ENCODE data around the gene SECISBP2.
A peak's percentile ranks its signal among the peaks of the same experiment; 100 is the strongest.
"Not testable (repeated sequence)": the region's sequence is repeated elsewhere in the genome, so short reads cannot be mapped to it uniquely, and the experiment has no call there.

SECISBP2 gene

GRCh38 chr9:89318123-89319014 lies at the start of gene SECISBP2:
SECISBP2 (plus strand) TSS chr9:89318500; CDS start chr9:89318577, 77 bp downstream.
- peak; percentile 83 for DNase-seq (ENCODE audit: low read depth)

- DNase-seq (ENCODE audit: low read depth), result no peak
Observed at GRCh38 chr9:89273528-89274279, 44.6 kb upstream of the SECISBP2 start.

DNA sequence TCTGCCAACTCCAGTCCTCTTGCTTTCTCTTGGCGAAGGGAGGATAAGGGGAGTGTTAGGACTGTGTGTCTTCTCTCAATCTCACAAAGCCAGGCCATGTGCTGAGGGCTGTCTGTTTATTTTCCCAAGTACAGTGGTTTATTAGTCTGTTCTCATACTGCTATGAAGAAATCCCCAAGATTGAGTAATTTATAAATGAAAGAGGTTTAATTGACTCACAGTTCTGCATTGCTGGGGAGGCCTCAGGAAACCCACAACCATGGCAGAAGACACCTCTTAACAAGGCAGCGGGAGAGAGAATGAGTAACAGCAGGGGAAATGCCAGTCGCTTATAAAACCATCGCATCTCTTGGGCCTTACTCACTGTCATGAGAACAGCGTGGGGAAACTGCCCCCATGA lies 43.5 kb upstream of the SECISBP2 start:
- peak; percentile 87 for DNase-seq (ENCODE audit: low read depth)

DNA sequence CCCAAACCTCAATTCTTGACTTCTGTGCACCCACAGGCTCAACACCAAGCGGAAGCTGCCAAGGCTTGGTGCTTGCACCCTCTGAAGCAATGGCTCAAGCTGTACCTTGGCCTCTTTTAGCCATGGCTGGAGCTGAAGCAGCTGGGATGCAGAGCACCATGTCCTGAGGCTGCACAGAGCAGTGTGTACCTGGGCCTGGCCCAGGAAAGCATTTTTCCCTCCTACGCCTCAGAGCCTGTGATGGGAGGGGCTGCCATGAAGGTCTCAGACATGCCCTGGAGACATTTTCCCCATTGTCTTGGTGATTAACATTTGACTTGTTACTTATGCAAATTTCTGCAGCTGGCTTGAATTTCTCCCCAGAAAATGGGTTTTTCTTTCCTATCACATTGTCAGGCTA lies 42.3 kb upstream of the SECISBP2 start:
- not testable (repeated sequence) for DNase-seq (ENCODE audit: low read depth)

DNA sequence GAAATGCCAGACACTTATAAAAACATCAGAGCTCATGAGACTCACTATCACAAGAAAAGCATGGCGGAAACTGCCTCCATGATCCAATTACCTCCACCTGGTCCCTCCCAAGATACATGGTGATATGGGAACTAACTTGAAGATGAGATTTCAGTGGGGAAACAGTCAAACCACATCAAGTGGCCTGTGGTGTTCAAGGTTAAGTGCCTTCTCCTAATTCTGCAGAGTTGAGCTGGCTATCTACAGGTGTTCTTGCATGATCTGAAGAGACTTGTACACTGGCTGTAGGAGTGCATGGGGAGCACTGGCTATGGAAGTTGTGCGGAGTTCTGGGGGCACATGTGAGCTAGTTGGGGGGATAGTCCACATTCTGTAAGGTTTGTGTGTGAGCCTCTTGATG lies 41.3 kb upstream of the SECISBP2 start:
- no peak for DNase-seq (ENCODE audit: low read depth)

DNA sequence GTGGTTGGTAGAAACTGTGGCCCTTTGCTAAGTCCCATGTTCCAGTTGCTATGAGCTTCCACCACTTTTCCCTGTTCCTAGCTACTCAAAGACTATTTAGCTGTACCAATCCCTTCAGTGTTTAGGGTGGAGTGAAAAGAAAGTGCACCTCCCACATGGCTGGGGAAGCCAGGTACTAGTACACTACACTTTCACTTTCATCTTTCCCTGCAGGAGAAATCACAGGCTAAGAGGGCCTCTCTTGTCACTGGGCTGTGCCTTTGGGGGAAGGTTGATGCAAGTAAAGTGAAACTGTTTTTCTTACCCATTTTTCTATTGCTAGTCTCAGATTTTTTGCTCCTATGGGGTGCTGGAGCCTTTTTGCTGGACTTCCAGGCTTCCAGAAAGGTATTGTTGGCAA lies 40.8 kb upstream of the SECISBP2 start:
- no peak for DNase-seq (ENCODE audit: low read depth)

DNA sequence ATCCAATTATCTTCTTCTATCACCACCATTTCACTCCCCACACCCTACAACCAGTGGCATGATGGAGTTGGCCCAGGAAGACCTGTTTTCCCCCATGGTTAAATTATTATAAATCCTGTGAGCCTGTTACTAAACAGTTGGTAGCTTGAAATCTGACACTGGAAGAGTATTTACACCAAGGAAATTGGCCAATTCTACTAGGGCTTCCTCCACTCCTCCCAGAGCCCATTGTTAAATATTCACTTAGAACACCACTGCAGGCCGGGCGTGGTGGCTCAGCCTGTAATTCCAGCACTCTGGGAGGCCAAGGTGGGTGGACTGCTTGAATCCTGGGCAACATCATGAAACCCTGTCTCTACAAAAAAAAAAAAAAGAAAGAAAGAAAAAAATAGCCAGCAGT lies 39.7 kb upstream of the SECISBP2 start:
- DNase-seq (ENCODE audit: low read depth), result no peak

- DNase-seq (ENCODE audit: low read depth), result peak; percentile 26
Observed at GRCh38 chr9:89278997-89279739, 39.1 kb upstream of the SECISBP2 start.

DNA sequence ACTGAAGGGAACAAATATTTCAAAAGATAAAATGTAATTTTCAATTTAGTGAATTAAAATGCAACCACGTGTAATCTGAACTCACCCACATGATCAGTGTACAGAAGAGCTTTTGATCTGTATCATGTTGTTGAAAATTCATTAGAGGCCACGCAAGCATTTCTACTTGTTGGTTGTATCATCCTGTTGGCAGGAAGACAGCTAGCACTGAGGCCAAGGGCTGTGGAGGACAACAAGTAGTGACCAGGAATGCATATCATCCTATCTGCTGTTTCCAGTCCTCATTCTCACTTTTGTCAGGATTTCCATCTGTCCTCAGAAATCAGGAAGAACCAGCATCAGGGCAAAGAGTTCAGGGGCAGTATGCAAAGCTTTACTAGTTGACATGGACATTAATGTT lies 37.2 kb upstream of the SECISBP2 start:
- no peak for DNase-seq (ENCODE audit: low read depth)

- DNase-seq (ENCODE audit: low read depth), result not testable (repeated sequence)
Observed at GRCh38 chr9:89282248-89282968, 35.9 kb upstream of the SECISBP2 start.

DNA sequence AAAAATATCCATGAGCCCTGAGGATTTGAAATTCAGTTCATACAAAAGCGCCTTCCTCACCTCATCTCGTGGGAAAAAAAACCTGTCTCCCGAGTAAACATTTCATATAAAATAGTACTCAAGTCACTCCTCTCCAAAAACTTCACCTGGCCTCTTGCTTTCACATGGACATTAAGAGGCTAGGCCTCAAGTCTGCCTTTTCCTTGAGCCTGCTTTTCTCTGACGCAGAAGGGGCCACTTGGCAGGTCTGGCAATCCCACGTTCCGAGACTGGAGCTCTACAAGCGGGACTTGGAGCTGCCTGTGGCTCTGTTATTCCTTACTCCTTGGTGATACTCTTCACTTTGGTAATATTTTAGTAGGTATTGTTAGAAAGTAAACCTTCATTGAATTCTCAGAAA lies 34.2 kb upstream of the SECISBP2 start:
- DNase-seq (ENCODE audit: low read depth), result no peak

- DNase-seq (ENCODE audit: low read depth), result no peak
Observed at GRCh38 chr9:89291741-89292140, 26.6 kb upstream of the SECISBP2 start.

GRCh38 chr9:89293014-89293413 lies 25.3 kb upstream of the SECISBP2 start:
- no peak for DNase-seq (ENCODE audit: low read depth)

- no peak for DNase-seq (ENCODE audit: low read depth)
Observed at GRCh38 chr9:89295400-89295799, 22.9 kb upstream of the SECISBP2 start.

- not testable (repeated sequence) for DNase-seq (ENCODE audit: low read depth)
Observed at GRCh38 chr9:89301996-89302395, 16.3 kb upstream of the SECISBP2 start.

DNA sequence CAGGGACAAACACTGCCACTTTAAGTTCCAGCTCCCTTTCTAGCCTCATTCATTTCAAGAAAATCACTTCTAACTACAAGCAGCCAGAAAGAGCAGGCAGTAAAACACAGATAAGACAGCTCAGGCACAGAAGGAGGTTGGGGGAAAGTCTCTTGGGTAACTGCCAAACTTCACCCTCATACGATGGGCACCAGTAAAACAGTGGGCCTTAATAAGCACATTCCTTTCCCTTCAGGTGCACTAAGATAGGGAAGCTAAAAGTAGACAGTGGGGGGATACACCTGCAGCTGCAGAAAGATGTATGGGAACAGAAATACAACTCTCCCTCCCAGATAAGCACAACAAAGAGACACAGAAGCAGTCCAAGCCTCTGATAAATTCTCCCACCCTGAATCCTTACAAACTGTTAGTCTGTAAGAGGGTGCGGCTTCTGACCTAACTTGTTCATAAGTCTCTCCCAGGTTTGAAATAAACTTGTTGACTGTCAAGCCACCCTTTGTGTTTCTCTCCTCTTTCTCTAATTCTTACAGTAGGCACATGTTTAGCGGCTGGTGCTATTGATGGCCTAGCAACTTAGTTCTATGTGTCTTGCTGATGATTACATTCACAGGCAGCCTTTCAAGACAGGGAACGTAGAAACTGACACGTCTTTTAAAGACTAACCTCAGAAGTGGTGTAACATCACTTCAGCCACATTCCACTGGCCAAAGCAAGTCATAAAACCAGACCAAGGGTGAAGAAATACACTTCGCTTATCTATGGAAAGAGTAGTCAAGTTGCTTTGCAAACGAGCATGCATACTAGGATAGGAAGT lies 14.1 kb upstream of the SECISBP2 start:
- no peak for DNase-seq (ENCODE audit: low read depth)

DNA sequence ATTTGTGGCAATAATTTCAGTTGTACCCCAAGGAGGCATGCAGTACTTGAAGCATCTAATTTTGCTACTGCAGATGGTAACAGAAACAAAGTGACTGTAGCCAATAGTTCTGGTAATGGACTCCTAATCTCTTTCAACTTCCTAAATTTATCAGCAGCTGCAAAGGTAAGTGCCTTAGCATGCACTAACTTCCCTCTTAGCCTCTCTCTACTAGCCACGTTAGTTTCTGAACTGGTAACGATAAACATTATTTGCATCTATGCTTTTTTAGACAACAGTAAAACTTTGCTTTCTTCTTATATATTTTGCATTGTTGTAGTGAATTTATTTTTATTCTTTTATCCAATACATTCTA lies 13.5 kb upstream of the SECISBP2 start:
- DNase-seq (ENCODE audit: low read depth), result no peak

DNA sequence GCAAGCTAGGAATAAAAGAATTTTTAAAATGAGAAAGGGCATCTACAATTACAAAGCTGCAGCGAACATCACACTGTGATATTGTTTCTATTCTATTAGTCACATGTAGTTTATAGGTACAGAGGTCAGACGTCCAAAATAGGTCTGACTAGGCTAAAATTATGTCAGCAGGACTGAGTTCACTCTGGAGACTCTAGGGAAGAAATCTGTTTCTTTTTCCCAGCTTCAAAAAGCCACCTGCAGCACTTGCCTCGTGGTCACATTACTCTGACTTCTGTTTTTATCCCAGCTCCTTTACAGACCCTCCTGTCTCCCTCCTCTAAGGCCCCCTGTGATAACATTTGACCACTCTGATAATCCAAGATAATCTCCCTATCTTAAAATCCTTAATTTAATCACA lies 12.4 kb upstream of the SECISBP2 start:
- no peak for DNase-seq (ENCODE audit: low read depth)

- no peak for DNase-seq (ENCODE audit: low read depth)
Observed at GRCh38 chr9:89309166-89309565, 9.1 kb upstream of the SECISBP2 start.

DNA sequence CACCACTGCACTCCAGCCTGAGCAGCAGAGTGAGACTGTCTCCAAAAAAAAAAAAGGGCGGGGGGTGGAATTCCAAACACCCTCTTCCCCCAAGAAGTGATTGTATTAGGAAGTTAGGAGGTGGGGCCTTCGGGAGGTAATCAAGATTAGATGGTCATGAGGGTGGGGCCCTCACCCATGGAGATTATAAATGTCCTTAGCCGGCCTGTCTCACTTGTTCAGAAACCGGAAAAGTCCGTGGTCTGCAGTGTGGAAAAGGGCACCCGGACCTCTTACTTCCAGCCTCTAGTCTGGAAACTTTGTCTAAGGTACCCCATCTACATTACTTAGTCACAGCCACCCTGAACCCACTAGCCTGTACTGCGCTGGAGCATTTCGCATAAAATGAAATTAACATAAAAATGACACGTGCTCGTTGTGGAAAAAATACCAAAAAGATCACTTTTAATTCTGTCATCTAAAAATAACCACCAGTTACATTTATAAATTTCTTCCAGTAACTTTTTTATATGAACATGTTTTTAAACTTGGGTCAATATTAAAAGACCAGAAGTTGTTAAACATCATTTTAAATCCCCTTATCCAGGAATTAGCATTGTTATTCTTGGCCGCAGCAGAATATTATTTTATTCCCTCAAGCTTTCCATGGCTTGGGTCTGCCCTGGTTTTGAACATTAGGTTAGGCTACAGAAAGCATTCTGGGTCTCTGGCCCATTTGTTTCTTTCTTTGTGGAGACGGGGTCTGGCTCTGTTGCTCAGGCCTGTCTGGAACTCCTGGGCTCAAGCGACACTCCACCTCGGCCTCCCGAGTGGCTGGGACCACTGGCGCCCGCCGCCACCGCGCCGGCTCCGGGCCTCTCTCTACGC lies 8.5 kb upstream of the SECISBP2 start:
- DNase-seq (ENCODE audit: low read depth), result no peak

Measured in non-pigmented ciliary epithelial cell (primary cell).